ENCODE results near the gene ODAPH. TPM values are rescaled to one million over a fixed set of nuclear protein-coding genes. Genes with fewer than 3 reads are reported as not detected.
"Not testable (repeated sequence)": the region's sequence is repeated elsewhere in the genome, so short reads cannot be mapped to it uniquely, and the experiment has no call there.

ODAPH gene, protein sequence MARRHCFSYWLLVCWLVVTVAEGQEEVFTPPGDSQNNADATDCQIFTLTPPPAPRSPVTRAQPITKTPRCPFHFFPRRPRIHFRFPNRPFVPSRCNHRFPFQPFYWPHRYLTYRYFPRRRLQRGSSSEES
- total RNA-seq (not detected), polyA plus RNA-seq (under 1 TPM; 0.06 to 0.37 TPM)
- long read RNA-seq, donor 1, result 0 reads
- long read RNA-seq, donor 2, result 0 reads
- long read RNA-seq, donor 3, result 0 reads

DNA sequence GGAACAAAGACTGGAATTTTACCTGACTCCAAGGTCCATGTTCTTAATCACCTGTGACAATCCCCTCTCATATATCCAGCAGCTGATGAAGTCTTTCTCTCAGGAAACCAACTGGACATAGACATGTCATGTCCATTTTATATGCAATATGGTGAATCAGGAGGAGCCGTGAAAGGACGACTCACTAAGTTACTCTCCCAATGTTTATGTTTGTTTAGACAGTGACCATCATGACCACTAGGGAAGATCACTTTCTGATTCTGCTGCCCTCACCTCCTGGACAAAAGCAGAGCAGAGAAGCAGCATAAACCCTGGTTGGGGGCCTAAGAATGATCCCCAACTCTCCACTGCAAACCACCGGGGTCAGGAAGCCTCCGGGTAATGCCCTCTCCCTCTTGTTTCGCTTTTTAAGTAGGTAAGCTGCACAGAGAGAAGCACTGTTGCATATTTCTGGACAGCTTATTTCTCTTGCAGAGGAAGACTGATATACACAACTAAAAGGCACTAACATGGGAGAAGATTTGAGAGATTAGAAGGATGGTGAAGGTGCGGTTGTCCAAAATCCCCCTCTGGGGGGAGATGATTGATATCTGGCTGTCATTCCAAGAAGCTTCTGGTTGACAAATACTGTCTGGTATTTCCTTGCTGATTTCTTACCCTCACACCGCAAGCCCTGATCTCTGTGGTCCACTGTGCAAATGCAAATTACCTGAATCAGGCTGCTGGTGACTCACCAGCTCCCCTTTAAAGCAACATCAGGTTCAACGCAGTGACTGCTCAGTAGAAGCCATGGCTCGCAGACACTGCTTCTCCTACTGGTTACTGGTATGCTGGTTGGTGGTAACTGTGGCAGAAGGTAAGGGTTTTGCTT, at the start of gene ODAPH:
Gene ODAPH (plus strand): TSS at position 773 of the 871 bp plus-strand sequence. CDS start 17 bp downstream, at position 790.
- Histone ChIP-seq H3K36me3 (no peaks in the 10 kb centered on the region), H3K27ac (no peak within 1 kb of the TSS), H3K27me3 (peaks cover 0 to 20% (median 7%) of the 10 kb centered on the region in 7 donors), H3K4me3 (no peak within 1 kb of the TSS), H3K4me1 (no peaks in the 10 kb centered on the region), H3K9me3 (no peaks in the 10 kb centered on the region)
- TF ChIP-seq, protein P1, sequence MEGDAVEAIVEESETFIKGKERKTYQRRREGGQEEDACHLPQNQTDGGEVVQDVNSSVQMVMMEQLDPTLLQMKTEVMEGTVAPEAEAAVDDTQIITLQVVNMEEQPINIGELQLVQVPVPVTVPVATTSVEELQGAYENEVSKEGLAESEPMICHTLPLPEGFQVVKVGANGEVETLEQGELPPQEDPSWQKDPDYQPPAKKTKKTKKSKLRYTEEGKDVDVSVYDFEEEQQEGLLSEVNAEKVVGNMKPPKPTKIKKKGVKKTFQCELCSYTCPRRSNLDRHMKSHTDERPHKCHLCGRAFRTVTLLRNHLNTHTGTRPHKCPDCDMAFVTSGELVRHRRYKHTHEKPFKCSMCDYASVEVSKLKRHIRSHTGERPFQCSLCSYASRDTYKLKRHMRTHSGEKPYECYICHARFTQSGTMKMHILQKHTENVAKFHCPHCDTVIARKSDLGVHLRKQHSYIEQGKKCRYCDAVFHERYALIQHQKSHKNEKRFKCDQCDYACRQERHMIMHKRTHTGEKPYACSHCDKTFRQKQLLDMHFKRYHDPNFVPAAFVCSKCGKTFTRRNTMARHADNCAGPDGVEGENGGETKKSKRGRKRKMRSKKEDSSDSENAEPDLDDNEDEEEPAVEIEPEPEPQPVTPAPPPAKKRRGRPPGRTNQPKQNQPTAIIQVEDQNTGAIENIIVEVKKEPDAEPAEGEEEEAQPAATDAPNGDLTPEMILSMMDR (IDR thresholded peaks at IDR 0.05), result no peak
- intact Hi-C loops (cut with DNase I), result no loop called here
- DNase-seq (no peak), ATAC-seq (no peak)
- 65 to 71% methylated on average over 9 of the region's 9 CpGs for WGBS, 2 donors

DNA sequence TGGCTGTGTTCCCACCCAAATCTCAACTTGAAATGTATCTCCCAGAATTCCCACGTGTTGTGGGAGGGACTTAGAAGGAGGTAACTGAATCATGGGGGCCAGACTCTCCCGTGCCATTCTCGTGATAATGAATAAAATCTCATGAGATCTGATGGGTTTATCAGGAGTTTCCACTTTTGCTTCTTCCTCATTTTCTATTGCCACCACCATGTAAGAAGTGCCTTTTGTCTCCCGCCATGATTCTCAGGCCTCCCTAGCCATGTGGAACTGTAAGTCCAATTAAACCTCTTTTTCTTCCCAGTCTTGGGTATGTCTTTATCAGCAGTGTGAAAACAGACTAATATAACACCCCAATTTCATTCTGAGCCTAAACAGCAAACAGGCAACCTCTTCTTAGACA, 46.3 kb upstream of the ODAPH start:
- WGBS, 2 donors, result 69 to 70% methylated on average over 4 of the region's 4 CpGs
- H3K27me3 ChIP-seq; ATAC-seq; H3K9me3 ChIP-seq; H3K4me3 ChIP-seq; DNase-seq; intact Hi-C loops (cut with DNase I); H3K27ac ChIP-seq: not testable (repeated sequence)
- Histone ChIP-seq H3K4me1 (peaks cover 0 to 53% (median 40%) of the 10 kb centered on the region in 9 donors), H3K36me3 (peaks cover 0 to 46% (median 10%) of the 10 kb centered on the region in 9 donors)

DNA sequence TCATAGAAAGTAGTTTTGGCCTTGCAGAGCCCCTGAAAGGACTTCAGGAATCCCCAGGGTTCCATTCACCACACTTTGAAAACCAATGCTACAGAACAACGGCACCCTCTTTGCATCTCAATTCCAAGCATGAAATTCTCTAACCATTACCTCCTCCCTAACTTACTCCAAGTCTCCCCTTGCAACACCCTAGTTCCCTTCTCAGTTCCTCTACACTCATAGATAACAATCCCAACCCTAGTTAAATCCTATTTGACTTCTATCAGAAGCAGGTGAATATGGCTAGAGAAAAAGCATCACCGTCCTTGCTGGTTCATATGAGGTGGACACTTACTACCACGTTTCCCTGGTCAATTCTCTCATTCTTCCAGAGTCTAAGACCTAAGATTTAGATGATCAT, 44.0 kb upstream of the ODAPH start:
- H3K4me1 ChIP-seq, result peaks cover 0 to 69% (median 56%) of the 10 kb centered on the region in 9 donors
- H3K27me3 ChIP-seq, result no peaks in the 10 kb centered on the region
- WGBS, 2 donors, result 47 to 56% methylated on average over 3 of the region's 3 CpGs
- ATAC-seq (no peak), DNase-seq (no peak)
- H3K36me3 ChIP-seq, result peaks cover 0 to 34% (median 4%) of the 10 kb centered on the region in 9 donors
- peak overlapping the region in 8 of 10 donors; percentile 39 to 97 (median 94) for H3K27ac ChIP-seq
- H3K4me3 ChIP-seq, result peak overlapping the region in 7 of 10 donors; percentile 14 to 77 (median 69)
- intact Hi-C loops (cut with DNase I), result loop anchor here in 2 of 10 donors (10.0 kb wide), 2 partner anchors 213 to 577 kb away; partner anchors contain the start of genes PARM1 (in 1 of the 2) and USO1 (in 1 of the 2)
- H3K9me3 ChIP-seq, result no peaks in the 10 kb centered on the region
- TF ChIP-seq, protein P1 (IDR thresholded peaks at IDR 0.05), result no peak

DNA sequence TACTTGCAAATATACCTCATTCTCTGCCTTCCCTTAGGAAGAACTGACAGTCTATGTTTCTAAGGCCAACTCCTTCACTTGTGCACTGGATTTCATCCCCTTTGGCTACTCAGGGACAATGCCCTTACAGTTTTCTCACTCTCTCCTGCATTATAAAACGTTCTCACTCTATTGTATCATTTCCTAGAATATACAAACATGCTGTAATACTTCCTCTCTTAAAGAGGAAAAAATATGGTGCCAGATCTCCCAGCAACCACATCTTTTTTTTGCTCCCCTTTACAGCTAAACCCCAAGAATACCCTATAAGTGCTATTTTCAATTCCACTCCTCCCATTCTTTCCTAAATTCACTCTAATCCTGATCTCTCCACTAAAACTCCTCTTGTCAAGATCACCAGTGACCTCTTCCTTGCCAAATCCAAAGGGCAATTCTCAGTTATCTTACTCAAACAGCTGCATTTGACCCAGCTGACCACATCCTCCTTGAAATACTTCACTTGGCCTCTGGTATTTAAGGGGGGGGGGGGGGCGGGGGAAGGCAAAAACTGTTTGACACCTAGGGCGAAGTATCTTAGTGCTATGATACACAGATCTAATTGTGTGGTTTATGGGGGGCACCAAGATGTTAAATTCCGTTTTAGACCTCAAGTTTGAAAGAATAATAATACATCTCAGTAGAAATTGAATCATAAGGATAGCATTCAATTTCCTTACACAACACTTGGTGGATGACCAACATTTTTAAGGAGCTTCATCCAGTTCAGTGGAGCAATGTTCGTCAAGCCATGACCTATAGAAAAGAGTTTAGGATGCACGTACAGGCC, 43.3 kb upstream of the ODAPH start:
- 27 to 39% methylated on average over 6 of the region's 6 CpGs for WGBS, 2 donors
- H3K36me3 ChIP-seq, result peaks cover 0 to 34% (median 6%) of the 10 kb centered on the region in 9 donors
- DNase-seq, result no peak
- H3K27me3 ChIP-seq, result no peaks in the 10 kb centered on the region
- intact Hi-C loops (cut with DNase I), result loop anchor here in 2 of 10 donors (10.0 kb wide), 2 partner anchors 212 to 578 kb away; partner anchors contain the start of genes PARM1 (in 1 of the 2) and USO1 (in 1 of the 2)
- H3K4me1 ChIP-seq, result peaks cover 0 to 69% (median 56%) of the 10 kb centered on the region in 9 donors
- no peaks in the 10 kb centered on the region for H3K9me3 ChIP-seq
- no peak for ATAC-seq
- TF ChIP-seq, protein P1 (IDR thresholded peaks at IDR 0.05), result no peak
- peak overlapping the region in 9 of 10 donors; percentile 51 to 97 (median 94) for H3K27ac ChIP-seq
- peak overlapping the region; percentile 64 to 77 (median 72) for H3K4me3 ChIP-seq

All from heart right ventricle (tissue), 16 donors.